T-helper 2 cell treated with Interferon-gamma antibody and Interleukin-4, amounts not matched to agents 5 μg/mL and 100 μg/mL, for 36 hours (primary cell): ENCODE data around the gene FGF14.
A peak's percentile ranks its signal among the peaks of the same experiment; 100 is the strongest.

Source experiments
- DNase-seq: peaks from one replicate; pipeline ENCODE4 v3.0.0; 2021; ENCODE audit warnings: low spot score
- H3K27ac Mint-ChIP-seq: one replicate; pipeline ENCODE4 v1.8.0; 2021; ENCODE audit warnings: mild to moderate bottlenecking, mixed read lengths
- H3K27me3 Mint-ChIP-seq: one replicate; pipeline ENCODE4 v1.8.0; 2021; ENCODE audit warnings: low read depth, mixed read lengths
- H3K36me3 Mint-ChIP-seq: one replicate; pipeline ENCODE4 v1.8.0; 2021; ENCODE audit warnings: low read depth, mixed read lengths
- H3K4me1 Mint-ChIP-seq: one replicate; pipeline ENCODE4 v1.8.0; 2021; ENCODE audit warnings: low read depth, mixed read lengths
- H3K4me3 Mint-ChIP-seq: one replicate; pipeline ENCODE4 v1.8.0; 2022; ENCODE audit warnings: mild to moderate bottlenecking, moderate library complexity, mixed read lengths
- H3K9me3 Mint-ChIP-seq: one replicate; pipeline ENCODE4 v1.8.0; 2021; ENCODE audit warnings: mixed read lengths

FGF14 gene

GRCh38 chr13:102236830-102237229 is 165.0 kb downstream of the FGF14 start:
- H3K4me3 Mint-ChIP-seq = no peak overlapping the region
- H3K36me3 Mint-ChIP-seq = no peaks in the 10 kb centered on the region
- peaks cover 5% of the 10 kb centered on the region for H3K27me3 Mint-ChIP-seq
- peaks cover 8% of the 10 kb centered on the region for H3K4me1 Mint-ChIP-seq
- no peak for DNase-seq
- H3K27ac Mint-ChIP-seq = no peak overlapping the region
- H3K9me3 Mint-ChIP-seq = no peaks in the 10 kb centered on the region

- DNase-seq = no peak
- no peak overlapping the region for H3K27ac Mint-ChIP-seq
- peaks cover 5% of the 10 kb centered on the region for H3K27me3 Mint-ChIP-seq
- H3K36me3 Mint-ChIP-seq = no peaks in the 10 kb centered on the region
- no peak overlapping the region for H3K4me3 Mint-ChIP-seq
- peaks cover 8% of the 10 kb centered on the region for H3K4me1 Mint-ChIP-seq
- no peaks in the 10 kb centered on the region for H3K9me3 Mint-ChIP-seq
Observed at GRCh38 chr13:102236341-102236740, 165.5 kb downstream of the FGF14 start.

- Mint-ChIP-seq H3K27me3 (peaks cover 5% of the 10 kb centered on the region), H3K9me3 (no peaks in the 10 kb centered on the region), H3K4me1 (peaks cover 8% of the 10 kb centered on the region), H3K4me3 (no peak overlapping the region), H3K27ac (no peak overlapping the region), H3K36me3 (no peaks in the 10 kb centered on the region)
- no peak for DNase-seq
Observed at GRCh38 chr13:102235689-102236088, 166.2 kb downstream of the FGF14 start.

GRCh38 chr13:102234618-102235017 is 167.2 kb downstream of the FGF14 start:
- Mint-ChIP-seq H3K9me3 (no peaks in the 10 kb centered on the region), H3K36me3 (no peaks in the 10 kb centered on the region), H3K4me1 (peaks cover 8% of the 10 kb centered on the region), H3K4me3 (no peak overlapping the region), H3K27ac (no peak overlapping the region), H3K27me3 (peaks cover 5% of the 10 kb centered on the region)
- no peak for DNase-seq

GRCh38 chr13:102233566-102234208 is 168.2 kb downstream of the FGF14 start:
- no peaks in the 10 kb centered on the region for H3K9me3 Mint-ChIP-seq
- no peaks in the 10 kb centered on the region for H3K36me3 Mint-ChIP-seq
- H3K27ac Mint-ChIP-seq = peak overlapping the region; percentile 56
- no peak overlapping the region for H3K4me3 Mint-ChIP-seq
- H3K4me1 Mint-ChIP-seq = peaks cover 8% of the 10 kb centered on the region
- DNase-seq = no peak
- peaks cover 5% of the 10 kb centered on the region for H3K27me3 Mint-ChIP-seq

- no peaks in the 10 kb centered on the region for H3K9me3 Mint-ChIP-seq
- H3K4me1 Mint-ChIP-seq = peaks cover 8% of the 10 kb centered on the region
- no peak overlapping the region for H3K4me3 Mint-ChIP-seq
- no peak overlapping the region for H3K27ac Mint-ChIP-seq
- H3K27me3 Mint-ChIP-seq = peaks cover 5% of the 10 kb centered on the region
- no peaks in the 10 kb centered on the region for H3K36me3 Mint-ChIP-seq
- DNase-seq = no peak
Observed at GRCh38 chr13:102231479-102231878, 170.4 kb downstream of the FGF14 start.

GRCh38 chr13:102227741-102228140 is 174.1 kb downstream of the FGF14 start:
- Mint-ChIP-seq H3K36me3 (no peaks in the 10 kb centered on the region), H3K4me3 (no peak overlapping the region), H3K27me3 (peaks cover 3% of the 10 kb centered on the region), H3K4me1 (no peaks in the 10 kb centered on the region), H3K27ac (no peak overlapping the region), H3K9me3 (no peaks in the 10 kb centered on the region)
- DNase-seq = no peak

GRCh38 chr13:102226591-102226990 is 175.3 kb downstream of the FGF14 start:
- H3K27me3 Mint-ChIP-seq = peaks cover 3% of the 10 kb centered on the region
- no peak for DNase-seq
- no peak overlapping the region for H3K27ac Mint-ChIP-seq
- no peak overlapping the region for H3K4me3 Mint-ChIP-seq
- H3K4me1 Mint-ChIP-seq = no peaks in the 10 kb centered on the region
- H3K9me3 Mint-ChIP-seq = no peaks in the 10 kb centered on the region
- no peaks in the 10 kb centered on the region for H3K36me3 Mint-ChIP-seq

- Mint-ChIP-seq H3K36me3 (no peaks in the 10 kb centered on the region), H3K4me1 (no peaks in the 10 kb centered on the region), H3K27me3 (peaks cover 3% of the 10 kb centered on the region), H3K9me3 (no peaks in the 10 kb centered on the region), H3K4me3 (no peak overlapping the region), H3K27ac (no peak overlapping the region)
- no peak for DNase-seq
Observed at GRCh38 chr13:102225892-102226291, 176.0 kb downstream of the FGF14 start.

GRCh38 chr13:102220681-102221228 is 181.1 kb downstream of the FGF14 start:
- Mint-ChIP-seq H3K9me3 (no peaks in the 10 kb centered on the region), H3K27ac (no peak overlapping the region), H3K27me3 (no peaks in the 10 kb centered on the region), H3K4me1 (no peaks in the 10 kb centered on the region), H3K36me3 (no peaks in the 10 kb centered on the region), H3K4me3 (no peak overlapping the region)
- no peak for DNase-seq

GRCh38 chr13:102214956-102215355 is 186.9 kb downstream of the FGF14 start:
- Mint-ChIP-seq H3K27ac (no peak overlapping the region), H3K36me3 (no peaks in the 10 kb centered on the region), H3K4me1 (no peaks in the 10 kb centered on the region), H3K4me3 (no peak overlapping the region), H3K9me3 (no peaks in the 10 kb centered on the region), H3K27me3 (no peaks in the 10 kb centered on the region)
- DNase-seq = no peak

GRCh38 chr13:102212729-102213128 is 189.1 kb downstream of the FGF14 start:
- DNase-seq = no peak
- H3K27me3 Mint-ChIP-seq = no peaks in the 10 kb centered on the region
- H3K36me3 Mint-ChIP-seq = no peaks in the 10 kb centered on the region
- H3K4me1 Mint-ChIP-seq = no peaks in the 10 kb centered on the region
- no peak overlapping the region for H3K4me3 Mint-ChIP-seq
- H3K9me3 Mint-ChIP-seq = no peaks in the 10 kb centered on the region
- no peak overlapping the region for H3K27ac Mint-ChIP-seq

- H3K4me3 Mint-ChIP-seq = no peak overlapping the region
- H3K27ac Mint-ChIP-seq = no peak overlapping the region
- H3K27me3 Mint-ChIP-seq = no peaks in the 10 kb centered on the region
- DNase-seq = no peak
- H3K36me3 Mint-ChIP-seq = no peaks in the 10 kb centered on the region
- H3K4me1 Mint-ChIP-seq = no peaks in the 10 kb centered on the region
- no peaks in the 10 kb centered on the region for H3K9me3 Mint-ChIP-seq
Observed at GRCh38 chr13:102208347-102208746, 193.5 kb downstream of the FGF14 start.

GRCh38 chr13:102207680-102208342 is 194.0 kb downstream of the FGF14 start:
- H3K4me1 Mint-ChIP-seq = no peaks in the 10 kb centered on the region
- H3K9me3 Mint-ChIP-seq = no peaks in the 10 kb centered on the region
- H3K27me3 Mint-ChIP-seq = no peaks in the 10 kb centered on the region
- no peak overlapping the region for H3K4me3 Mint-ChIP-seq
- no peak for DNase-seq
- no peak overlapping the region for H3K27ac Mint-ChIP-seq
- H3K36me3 Mint-ChIP-seq = no peaks in the 10 kb centered on the region
